Neural cell (in vitro differentiated cells): ENCODE measurements around the gene SUN1. TPM values are rescaled to one million over a fixed set of nuclear protein-coding genes. Genes with fewer than 3 reads are reported as not detected.

Source experiments
- H2AFZ ChIP-seq: fragments of 200-600, 300-800 bp; sonication (generic), shearing (Covaris generic); 2 replicates; pipeline ENCODE4 v1.6.0; 2014; ENCODE audit warnings: low read depth, mild to moderate bottlenecking, antibody characterized with exemption, low read length, moderate library complexity
- H3F3A ChIP-seq: fragments of 200-600 bp; shearing (Covaris generic); 2 replicates; pipeline ENCODE4 v1.6.1; 2016; ENCODE audit warnings: mild to moderate bottlenecking, moderate library complexity, mixed read lengths, antibody characterized with exemption, low read length; ENCODE audit not compliant: insufficient read depth, poor library complexity, severe bottlenecking
- H3K27ac ChIP-seq: fragments of 200-600, 300-800 bp; sonication (generic), shearing (Covaris generic); 2 replicates; pipeline ENCODE4 v1.5.1; 2014; ENCODE audit warnings: mild to moderate bottlenecking, low read length, moderate library complexity
- H3K27me3 ChIP-seq: fragments of 300-800, 200-600 bp; sonication (generic), shearing (Covaris generic); 2 replicates; pipeline ENCODE4 v1.6.0; 2014; ENCODE audit warnings: mild to moderate bottlenecking, low read depth, low read length, moderate library complexity; ENCODE audit not compliant: insufficient read depth
- H3K36me3 ChIP-seq: fragments of 300-800, 200-600 bp; sonication (generic), shearing (Covaris generic); 2 replicates; pipeline ENCODE4 v1.5.1; 2014; ENCODE audit warnings: mild to moderate bottlenecking, antibody characterized with exemption, low read length, moderate library complexity; ENCODE audit not compliant: insufficient read depth
- H3K4me2 ChIP-seq: fragments of 300-800, 200-600 bp; sonication (generic), shearing (Covaris generic); 2 replicates; pipeline ENCODE4 v1.6.0; 2014; ENCODE audit warnings: mild to moderate bottlenecking, low read length
- H3K4me3 ChIP-seq: fragments of 300-800, 200-600 bp; sonication (generic), shearing (Covaris generic); 2 replicates; pipeline ENCODE4 v1.5.1; 2014; ENCODE audit warnings: mild to moderate bottlenecking, low read length, moderate library complexity
- H3K79me2 ChIP-seq: fragments of 200-600 bp; shearing (Covaris generic); replicated peaks from 2 replicates; pipeline ENCODE4 v1.6.0; 2014; ENCODE audit warnings: mild to moderate bottlenecking, low read length, moderate library complexity; ENCODE audit not compliant: insufficient read depth
- H3K9ac ChIP-seq: fragments of 300-800, 200-600 bp; sonication (generic), shearing (Covaris generic); 2 replicates; pipeline ENCODE4 v1.6.1; 2016; ENCODE audit warnings: mild to moderate bottlenecking, low read length, mixed read lengths
- H3K9me2 ChIP-seq: fragments of 200-600 bp; shearing (Covaris generic); 2 replicates; pipeline ENCODE4 v1.6.1; 2016; ENCODE audit warnings: mild to moderate bottlenecking, low read length, mixed read lengths; ENCODE audit not compliant: insufficient read depth
- H3K9me3 ChIP-seq: fragments of 200-600, 300-800 bp; sonication (generic), shearing (Covaris generic); 2 replicates; pipeline ENCODE4 v1.6.1; 2016; ENCODE audit warnings: mild to moderate bottlenecking, mixed run types, low read length, moderate library complexity, mixed read lengths
- H4K20me1 ChIP-seq: fragments of 200-600 bp; shearing (Covaris generic); 2 replicates; pipeline ENCODE4 v1.6.1; 2016; ENCODE audit warnings: mild to moderate bottlenecking, mixed run types; ENCODE audit not compliant: insufficient read depth
- EP300 ChIP-seq: fragments of 450-650 bp; conservative IDR thresholded peaks from 2 replicates; pipeline ENCODE4 v1.6.1; 2014; ENCODE audit warnings: antibody characterized with exemption, mild to moderate bottlenecking, moderate library complexity; ENCODE audit not compliant: poor library complexity, severe bottlenecking
- EZH2 ChIP-seq: fragments of 200-600, 300-800 bp; shearing (Covaris generic), sonication (generic); IDR thresholded peaks from 2 replicates; pipeline ENCODE4 v1.6.1; 2014; ENCODE audit warnings: antibody characterized with exemption, low read length, borderline replicate concordance, mild to moderate bottlenecking; ENCODE audit not compliant: insufficient read depth, poor library complexity, severe bottlenecking
- MXI1 ChIP-seq: fragments of 450-650 bp; conservative IDR thresholded peaks from 2 replicates; pipeline ENCODE4 v1.6.1; 2014; ENCODE audit warnings: antibody characterized with exemption, mild to moderate bottlenecking; ENCODE audit not compliant: poor library complexity, severe bottlenecking
- POLR2AphosphoS5 ChIP-seq: IDR thresholded peaks from 2 replicates; pipeline ENCODE4 v1.6.1; 2012
- RAD21 ChIP-seq: fragments of 450-650 bp; conservative IDR thresholded peaks from 2 replicates; pipeline ENCODE4 v1.6.1; 2014; ENCODE audit warnings: antibody characterized with exemption, mild to moderate bottlenecking, moderate library complexity
- SMC3 ChIP-seq: fragments of 450-650 bp; conservative IDR thresholded peaks from 2 replicates; pipeline ENCODE4 v1.6.1; 2014; ENCODE audit warnings: antibody characterized with exemption, mild to moderate bottlenecking, moderate library complexity; ENCODE audit not compliant: poor library complexity
- TAF1 ChIP-seq: IDR thresholded peaks from 2 replicates; pipeline ENCODE4 v1.6.1; 2012; ENCODE audit warnings: low read depth
- polyA plus RNA-seq: library from polyadenylated mRNA; depleted of rRNA; stranded (reverse); fragments of >200 nt; gene quantifications from 2 replicates; pipeline ENCODE4 v1.2.3, GENCODE V29; 2014
- TF ChIP-seq, protein P1 (sequence below): IDR thresholded peaks from 2 replicates; pipeline ENCODE4 v1.6.1; 2012; ENCODE audit warnings: borderline replicate concordance
- TF ChIP-seq, protein P2 (sequence below): fragments of 450-650 bp; IDR thresholded peaks from 2 replicates; pipeline ENCODE4 v1.5.1; 2014; ENCODE audit warnings: antibody characterized with exemption, mild to moderate bottlenecking, moderate library complexity; ENCODE audit not compliant: poor library complexity, severe bottlenecking

Gene SUN1
- polyA plus RNA-seq, 1 donor from 2014 or later = 309 TPM

GRCh38 chr7:860149-860548 lies 27.9 kb downstream of the SUN1 start:
- Histone ChIP-seq H3K27ac (no peak overlapping the region), H3K9me2 (no peaks in the 10 kb centered on the region)

DNA sequence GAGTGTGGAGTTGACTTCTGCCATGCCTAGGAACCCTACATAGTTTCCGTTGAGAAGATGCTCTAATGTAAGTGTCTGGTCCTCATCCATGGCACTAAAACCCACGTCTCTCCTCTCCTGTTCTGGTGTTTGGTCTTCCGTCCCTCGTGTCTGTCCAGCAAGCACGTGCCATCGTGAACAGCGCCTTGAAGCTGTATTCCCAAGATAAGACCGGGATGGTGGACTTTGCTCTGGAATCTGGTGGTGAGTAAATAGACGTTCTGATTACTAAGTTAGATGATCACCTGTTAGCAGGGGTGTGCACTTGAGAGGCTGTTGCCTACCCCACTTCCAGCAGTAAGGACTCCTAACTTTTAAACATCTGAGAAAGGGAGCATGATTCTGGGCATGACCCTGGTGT lies 28.9 kb downstream of the SUN1 start:
- no peak for TF ChIP-seq POLR2AphosphoS5
- TF ChIP-seq SMC3 = no peak
- TF ChIP-seq RAD21 = no peak
- TF ChIP-seq EP300 = no peak
- Histone ChIP-seq H3K27me3 (no peaks in the 10 kb centered on the region), H3K36me3 (peaks cover 5% of the 10 kb centered on the region), H3K9me3 (no peaks in the 10 kb centered on the region), H3K27ac (no peak overlapping the region), H3K9me2 (no peaks in the 10 kb centered on the region), H2AFZ (no peak overlapping the region), H3K9ac (no peak overlapping the region), H3K4me3 (no peak overlapping the region), H4K20me1 (no peaks in the 10 kb centered on the region), H3K4me2 (no peak overlapping the region), H3F3A (no peaks in the 10 kb centered on the region), H3K79me2 (no peaks in the 10 kb centered on the region)

More at GRCh38 chr7:860149-860548, 27.9 kb downstream of the SUN1 start:
- H3K9me3 ChIP-seq = no peaks in the 10 kb centered on the region
- H3F3A ChIP-seq = no peaks in the 10 kb centered on the region
- no peak overlapping the region for H3K4me2 ChIP-seq
- no peak for TF ChIP-seq TAF1
- no peak for TF ChIP-seq MXI1
- no peak for TF ChIP-seq RAD21
- no peak for TF ChIP-seq SMC3
- TF ChIP-seq EP300 = no peak
- TF ChIP-seq, protein P1, sequence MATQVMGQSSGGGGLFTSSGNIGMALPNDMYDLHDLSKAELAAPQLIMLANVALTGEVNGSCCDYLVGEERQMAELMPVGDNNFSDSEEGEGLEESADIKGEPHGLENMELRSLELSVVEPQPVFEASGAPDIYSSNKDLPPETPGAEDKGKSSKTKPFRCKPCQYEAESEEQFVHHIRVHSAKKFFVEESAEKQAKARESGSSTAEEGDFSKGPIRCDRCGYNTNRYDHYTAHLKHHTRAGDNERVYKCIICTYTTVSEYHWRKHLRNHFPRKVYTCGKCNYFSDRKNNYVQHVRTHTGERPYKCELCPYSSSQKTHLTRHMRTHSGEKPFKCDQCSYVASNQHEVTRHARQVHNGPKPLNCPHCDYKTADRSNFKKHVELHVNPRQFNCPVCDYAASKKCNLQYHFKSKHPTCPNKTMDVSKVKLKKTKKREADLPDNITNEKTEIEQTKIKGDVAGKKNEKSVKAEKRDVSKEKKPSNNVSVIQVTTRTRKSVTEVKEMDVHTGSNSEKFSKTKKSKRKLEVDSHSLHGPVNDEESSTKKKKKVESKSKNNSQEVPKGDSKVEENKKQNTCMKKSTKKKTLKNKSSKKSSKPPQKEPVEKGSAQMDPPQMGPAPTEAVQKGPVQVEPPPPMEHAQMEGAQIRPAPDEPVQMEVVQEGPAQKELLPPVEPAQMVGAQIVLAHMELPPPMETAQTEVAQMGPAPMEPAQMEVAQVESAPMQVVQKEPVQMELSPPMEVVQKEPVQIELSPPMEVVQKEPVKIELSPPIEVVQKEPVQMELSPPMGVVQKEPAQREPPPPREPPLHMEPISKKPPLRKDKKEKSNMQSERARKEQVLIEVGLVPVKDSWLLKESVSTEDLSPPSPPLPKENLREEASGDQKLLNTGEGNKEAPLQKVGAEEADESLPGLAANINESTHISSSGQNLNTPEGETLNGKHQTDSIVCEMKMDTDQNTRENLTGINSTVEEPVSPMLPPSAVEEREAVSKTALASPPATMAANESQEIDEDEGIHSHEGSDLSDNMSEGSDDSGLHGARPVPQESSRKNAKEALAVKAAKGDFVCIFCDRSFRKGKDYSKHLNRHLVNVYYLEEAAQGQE = no peak
- H2AFZ ChIP-seq = no peak overlapping the region
- H3K79me2 ChIP-seq = no peaks in the 10 kb centered on the region
- H3K36me3 ChIP-seq = no peaks in the 10 kb centered on the region
- no peaks in the 10 kb centered on the region for H4K20me1 ChIP-seq
- H3K4me3 ChIP-seq = no peak overlapping the region
- no peak overlapping the region for H3K9ac ChIP-seq
- no peaks in the 10 kb centered on the region for H3K27me3 ChIP-seq

- TF ChIP-seq TAF1 = no peak
- no peak for TF ChIP-seq MXI1
- TF ChIP-seq EZH2 = no peak
- TF ChIP-seq SMC3 = no peak
- TF ChIP-seq, protein P2, sequence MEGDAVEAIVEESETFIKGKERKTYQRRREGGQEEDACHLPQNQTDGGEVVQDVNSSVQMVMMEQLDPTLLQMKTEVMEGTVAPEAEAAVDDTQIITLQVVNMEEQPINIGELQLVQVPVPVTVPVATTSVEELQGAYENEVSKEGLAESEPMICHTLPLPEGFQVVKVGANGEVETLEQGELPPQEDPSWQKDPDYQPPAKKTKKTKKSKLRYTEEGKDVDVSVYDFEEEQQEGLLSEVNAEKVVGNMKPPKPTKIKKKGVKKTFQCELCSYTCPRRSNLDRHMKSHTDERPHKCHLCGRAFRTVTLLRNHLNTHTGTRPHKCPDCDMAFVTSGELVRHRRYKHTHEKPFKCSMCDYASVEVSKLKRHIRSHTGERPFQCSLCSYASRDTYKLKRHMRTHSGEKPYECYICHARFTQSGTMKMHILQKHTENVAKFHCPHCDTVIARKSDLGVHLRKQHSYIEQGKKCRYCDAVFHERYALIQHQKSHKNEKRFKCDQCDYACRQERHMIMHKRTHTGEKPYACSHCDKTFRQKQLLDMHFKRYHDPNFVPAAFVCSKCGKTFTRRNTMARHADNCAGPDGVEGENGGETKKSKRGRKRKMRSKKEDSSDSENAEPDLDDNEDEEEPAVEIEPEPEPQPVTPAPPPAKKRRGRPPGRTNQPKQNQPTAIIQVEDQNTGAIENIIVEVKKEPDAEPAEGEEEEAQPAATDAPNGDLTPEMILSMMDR = no peak
- no peak for TF ChIP-seq RAD21
- TF ChIP-seq, protein P1 = no peak
- TF ChIP-seq EP300 = no peak
- TF ChIP-seq POLR2AphosphoS5 = no peak
- Histone ChIP-seq H3F3A (no peaks in the 10 kb centered on the region), H3K4me3 (no peak overlapping the region), H3K79me2 (no peaks in the 10 kb centered on the region), H3K9me2 (no peaks in the 10 kb centered on the region), H3K9ac (no peak overlapping the region), H2AFZ (no peak overlapping the region), H3K27me3 (no peaks in the 10 kb centered on the region), H3K27ac (no peak overlapping the region), H3K9me3 (no peaks in the 10 kb centered on the region), H4K20me1 (no peaks in the 10 kb centered on the region), H3K4me2 (no peak overlapping the region), H3K36me3 (peaks cover 5% of the 10 kb centered on the region)
Measured at GRCh38 chr7:862157-862556, 29.9 kb downstream of the SUN1 start.
